Measurements from ENCODE around the gene AAGAB.

AAGAB gene

GRCh38 chr15:67210555-67211168, 43.8 kb downstream of the AAGAB start:
- DNase-seq (ENCODE audit: low spot score) = no peak

- DNase-seq (ENCODE audit: low spot score) = no peak
These were observed 46.1 kb downstream of the AAGAB start for GRCh38 chr15:67208396-67208795.

GRCh38 chr15:67207555-67208207, 46.8 kb downstream of the AAGAB start:
- no peak for DNase-seq (ENCODE audit: low spot score)

- no peak for DNase-seq (ENCODE audit: low spot score)
These were observed 51.5 kb downstream of the AAGAB start for GRCh38 chr15:67202991-67203390.

- DNase-seq (ENCODE audit: low spot score) = no peak
These were observed 52.4 kb downstream of the AAGAB start for GRCh38 chr15:67202091-67202490.

- peak; percentile 87 for DNase-seq (ENCODE audit: low spot score)
These were observed 53.3 kb downstream of the AAGAB start for GRCh38 chr15:67201136-67201535.

GRCh38 chr15:67199881-67200763, 54.3 kb downstream of the AAGAB start:
- DNase-seq (ENCODE audit: low spot score) = no peak

GRCh38 chr15:67199391-67199790, 55.1 kb downstream of the AAGAB start:
- DNase-seq (ENCODE audit: low spot score) = no peak

- DNase-seq (ENCODE audit: low spot score) = no peak
These were observed 56.2 kb downstream of the AAGAB start for GRCh38 chr15:67198157-67198754.

- no peak for DNase-seq (ENCODE audit: low spot score)
These were observed 57.1 kb downstream of the AAGAB start for GRCh38 chr15:67197364-67197695.

GRCh38 chr15:67196672-67197363, 57.6 kb downstream of the AAGAB start:
- DNase-seq (ENCODE audit: low spot score) = no peak

GRCh38 chr15:67196222-67196621, 58.2 kb downstream of the AAGAB start:
- DNase-seq (ENCODE audit: low spot score) = no peak

GRCh38 chr15:67195305-67195704, 59.2 kb downstream of the AAGAB start:
- DNase-seq (ENCODE audit: low spot score) = no peak

GRCh38 chr15:67194171-67195114, 60.0 kb downstream of the AAGAB start:
- DNase-seq (ENCODE audit: low spot score) = no peak

GRCh38 chr15:67193223-67193990, 61.1 kb downstream of the AAGAB start:
- no peak for DNase-seq (ENCODE audit: low spot score)

- no peak for DNase-seq (ENCODE audit: low spot score)
These were observed 62.2 kb downstream of the AAGAB start for GRCh38 chr15:67192185-67192820.

- no peak for DNase-seq (ENCODE audit: low spot score)
These were observed 63.6 kb downstream of the AAGAB start for GRCh38 chr15:67190813-67191212.

GRCh38 chr15:67190326-67190725, 64.1 kb downstream of the AAGAB start:
- no peak for DNase-seq (ENCODE audit: low spot score)

GRCh38 chr15:67189326-67190051, 65.0 kb downstream of the AAGAB start:
- DNase-seq (ENCODE audit: low spot score) = no peak

All from cerebellar cortex (tissue), 1 donor.